ENCODE measurements around the gene SPRTN. TPM values are rescaled to one million over a fixed set of nuclear protein-coding genes. Genes with fewer than 3 reads are reported as not detected.

Gene SPRTN
- total and polyA plus RNA-seq, 9 donors = 3.9 to 11.7 (median 8.1) TPM

DNA sequence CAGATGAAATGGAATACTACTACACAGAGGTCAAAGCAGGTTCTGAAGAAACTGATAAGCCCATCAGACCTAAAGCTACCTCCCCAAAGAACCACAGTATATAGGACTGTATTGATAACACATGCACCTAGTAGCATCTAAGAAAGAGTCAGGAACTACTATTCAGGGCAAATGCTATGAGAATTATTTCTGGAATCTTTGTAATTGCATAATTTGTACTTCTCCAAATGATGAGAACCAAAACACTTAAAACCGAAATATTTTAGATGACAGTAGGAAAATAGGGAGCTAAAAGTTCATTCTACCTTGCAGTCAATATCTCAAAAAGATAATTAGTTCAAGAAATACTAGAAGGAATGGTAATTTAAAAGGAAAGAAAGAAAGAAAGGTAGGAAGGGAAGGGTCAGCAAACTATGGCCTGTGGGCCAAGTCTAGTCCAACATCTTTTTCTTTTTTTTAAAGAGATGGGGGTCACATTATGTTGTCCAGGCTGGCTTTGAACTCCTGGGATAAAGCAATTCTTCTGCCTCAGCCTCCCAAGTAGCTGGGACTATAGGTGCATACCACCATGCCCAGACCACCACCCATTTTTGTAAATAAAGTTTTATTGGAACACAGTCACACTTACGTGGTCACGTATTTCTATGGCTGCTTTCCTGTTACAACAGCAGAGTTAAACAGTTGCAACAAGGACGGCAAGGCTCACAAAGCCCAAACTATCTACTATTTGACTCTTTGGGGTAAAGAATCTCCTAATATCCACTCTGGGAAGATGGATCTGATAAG, 60.0 kb downstream of the SPRTN start:
- no peaks in the 10 kb centered on the region for H3K36me3 ChIP-seq
- no peaks in the 10 kb centered on the region for H3K9me3 ChIP-seq
- 58 to 85% (median 76%) methylated on average over 4 of the region's 4 CpGs for WGBS, 3 donors
- no peak for DNase-seq
- H3K27me3 ChIP-seq = no peaks in the 10 kb centered on the region
- no peak for TF ChIP-seq POLR2A (IDR thresholded peaks at IDR 0.05)
- TF ChIP-seq, protein P1, sequence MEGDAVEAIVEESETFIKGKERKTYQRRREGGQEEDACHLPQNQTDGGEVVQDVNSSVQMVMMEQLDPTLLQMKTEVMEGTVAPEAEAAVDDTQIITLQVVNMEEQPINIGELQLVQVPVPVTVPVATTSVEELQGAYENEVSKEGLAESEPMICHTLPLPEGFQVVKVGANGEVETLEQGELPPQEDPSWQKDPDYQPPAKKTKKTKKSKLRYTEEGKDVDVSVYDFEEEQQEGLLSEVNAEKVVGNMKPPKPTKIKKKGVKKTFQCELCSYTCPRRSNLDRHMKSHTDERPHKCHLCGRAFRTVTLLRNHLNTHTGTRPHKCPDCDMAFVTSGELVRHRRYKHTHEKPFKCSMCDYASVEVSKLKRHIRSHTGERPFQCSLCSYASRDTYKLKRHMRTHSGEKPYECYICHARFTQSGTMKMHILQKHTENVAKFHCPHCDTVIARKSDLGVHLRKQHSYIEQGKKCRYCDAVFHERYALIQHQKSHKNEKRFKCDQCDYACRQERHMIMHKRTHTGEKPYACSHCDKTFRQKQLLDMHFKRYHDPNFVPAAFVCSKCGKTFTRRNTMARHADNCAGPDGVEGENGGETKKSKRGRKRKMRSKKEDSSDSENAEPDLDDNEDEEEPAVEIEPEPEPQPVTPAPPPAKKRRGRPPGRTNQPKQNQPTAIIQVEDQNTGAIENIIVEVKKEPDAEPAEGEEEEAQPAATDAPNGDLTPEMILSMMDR (IDR thresholded peaks at IDR 0.05) = no peak
- TF ChIP-seq EP300 (IDR thresholded peaks at IDR 0.05) = no peak
- H3K4me1 ChIP-seq (ENCODE audit: insufficient read depth) = peaks cover 4% of the 10 kb centered on the region
- intact Hi-C loops (cut with DNase I) = no loop called here
- no peak overlapping the region for H3K27ac ChIP-seq
- H3K4me3 ChIP-seq = no peak overlapping the region

DNA sequence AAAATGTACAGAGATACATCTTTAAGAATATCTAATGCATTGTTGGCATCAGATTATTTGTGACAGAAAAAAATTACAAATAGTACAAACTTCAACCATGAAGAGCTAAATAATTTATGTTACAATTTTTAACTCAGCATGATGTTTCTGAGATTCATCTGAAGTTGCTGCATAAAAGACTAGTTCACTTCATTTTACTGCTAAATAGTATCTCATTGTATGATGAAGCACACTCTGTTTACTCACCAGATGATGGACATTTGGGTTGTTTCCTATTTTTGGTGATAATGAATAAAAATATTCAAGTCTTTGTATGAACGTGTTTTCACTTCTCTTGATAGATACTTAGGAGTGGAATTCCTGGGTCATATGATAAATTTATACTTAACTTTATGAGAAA, 63.4 kb downstream of the SPRTN start:
- H3K9me3 ChIP-seq = no peaks in the 10 kb centered on the region
- no peak overlapping the region for H3K4me3 ChIP-seq
- intact Hi-C loops (cut with DNase I) = no loop called here
- H3K27ac ChIP-seq = no peak overlapping the region
- 0 to 65% (median 64%) methylated on average over 1 of the region's 1 CpG for WGBS, 3 donors
- no peaks in the 10 kb centered on the region for H3K36me3 ChIP-seq
- TF ChIP-seq, protein P1 (IDR thresholded peaks at IDR 0.05) = no peak
- TF ChIP-seq POLR2A (IDR thresholded peaks at IDR 0.05) (no peak), EP300 (IDR thresholded peaks at IDR 0.05) (no peak)
- no peaks in the 10 kb centered on the region for H3K27me3 ChIP-seq
- peaks cover 4% of the 10 kb centered on the region for H3K4me1 ChIP-seq (ENCODE audit: insufficient read depth)
- DNase-seq = no peak

DNA sequence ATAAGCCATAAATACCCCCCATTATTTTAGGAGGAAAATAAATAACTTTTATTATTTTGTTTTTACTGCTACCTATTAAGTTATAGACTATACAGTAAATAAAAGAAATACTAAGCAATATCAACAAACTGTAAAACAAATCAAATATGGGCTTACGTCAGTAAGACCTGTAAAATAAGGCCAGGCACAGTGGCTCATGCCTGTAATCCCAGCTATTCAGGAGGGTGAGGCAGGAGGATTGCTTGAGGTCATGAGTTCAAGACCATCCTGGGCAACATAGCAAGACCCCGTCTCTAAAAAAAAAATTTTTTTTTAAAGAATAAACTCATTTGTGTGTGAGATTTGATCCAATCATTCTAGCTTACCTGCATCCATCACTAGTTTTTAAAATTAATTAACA, 66.2 kb downstream of the SPRTN start:
- DNase-seq = no peak
- H3K4me3 ChIP-seq = no peak overlapping the region
- no peaks in the 10 kb centered on the region for H3K36me3 ChIP-seq
- no peak overlapping the region for H3K27ac ChIP-seq
- 68 to 97% (median 95%) methylated on average over 2 of the region's 2 CpGs for WGBS, 3 donors
- intact Hi-C loops (cut with DNase I) = no loop called here
- TF ChIP-seq, protein P1 (IDR thresholded peaks at IDR 0.05) = no peak
- H3K4me1 ChIP-seq (ENCODE audit: insufficient read depth) = peaks cover 8% of the 10 kb centered on the region
- no peaks in the 10 kb centered on the region for H3K27me3 ChIP-seq
- H3K9me3 ChIP-seq = no peaks in the 10 kb centered on the region

Other genes starting within 250 kb of the SPRTN start
- under 1 TPM in 2 of 7 donors, not detected in 5; 0.05 to 0.92 TPM for gene TRIM67, start 176.2 kb upstream of the SPRTN start, total RNA-seq
- under 1 TPM in 1 of 2 donors, not detected in 1; 0.02 TPM for gene TRIM67, start 176.2 kb upstream of the SPRTN start, polyA plus RNA-seq
- 10 to 100 TPM; 22.5 to 34.5 (median 30.2) TPM for gene GNPAT, start 97.1 kb upstream of the SPRTN start, total RNA-seq
- gene GNPAT, start 97.1 kb upstream of the SPRTN start, polyA plus RNA-seq = 10 to 100 TPM; 24.3 to 35.3 TPM
- gene EXOC8, start 441 bp upstream of the SPRTN start, total RNA-seq = 10 to 100 TPM; 11.0 to 15.5 (median 14.6) TPM
- 1 to 10 TPM; 5.2 to 7.6 TPM for gene EXOC8, start 441 bp upstream of the SPRTN start, polyA plus RNA-seq
- gene EGLN1, start 84.0 kb downstream of the SPRTN start, total RNA-seq = 10 to 100 TPM; 26.3 to 52.0 (median 39.1) TPM
- gene EGLN1, start 84.0 kb downstream of the SPRTN start, polyA plus RNA-seq = 10 to 100 TPM; 18.5 to 47.4 TPM
- gene TSNAX, start 190.4 kb downstream of the SPRTN start, total RNA-seq = 10 to 100 TPM; 19.9 to 43.0 (median 40.7) TPM
- gene TSNAX, start 190.4 kb downstream of the SPRTN start, polyA plus RNA-seq = 10 to 100 TPM; 20.3 to 21.8 TPM

All from ovary (tissue), 9 donors.